ENCODE results near the gene NPPC.

The NPPC gene

DNA sequence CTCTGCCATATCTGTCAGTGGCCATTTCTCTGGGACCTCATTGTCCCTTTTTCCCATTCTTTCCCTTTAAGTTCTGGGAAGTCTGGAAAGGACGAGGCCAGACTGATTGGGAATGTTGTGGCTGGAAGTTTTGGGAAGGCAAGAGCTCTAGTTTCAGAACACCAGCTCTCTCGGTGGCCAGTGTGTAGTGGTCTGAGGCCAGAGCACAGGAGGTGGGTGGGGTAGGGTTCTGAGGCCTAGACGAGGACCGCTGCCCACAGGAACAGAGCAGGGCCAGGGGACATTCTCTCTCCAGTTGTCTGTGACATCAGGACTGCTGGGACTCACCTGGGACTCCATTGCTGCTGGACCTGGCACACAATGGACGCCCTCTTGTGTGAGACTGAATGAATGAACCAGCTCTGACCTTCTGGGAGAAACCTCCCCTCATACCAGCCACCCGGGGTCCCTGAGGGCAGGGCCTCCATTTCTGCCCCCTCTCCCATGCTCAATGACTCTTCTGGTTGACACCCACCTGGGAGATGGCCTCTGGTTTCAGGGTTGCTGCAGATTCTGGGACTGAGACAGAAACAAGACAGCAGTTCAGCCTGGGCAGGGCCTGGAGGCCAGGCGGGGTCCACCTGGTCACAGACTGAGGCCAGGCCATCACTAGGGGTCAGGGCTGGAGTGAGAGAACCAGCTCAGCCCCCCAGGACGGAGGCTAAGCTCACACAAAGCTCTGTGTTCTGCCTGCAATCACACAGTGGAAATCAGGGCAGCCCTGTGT, 8.4 kb upstream of the NPPC start:
- no peaks in the 10 kb centered on the region for H3K79me2 ChIP-seq (ENCODE audit: insufficient read depth, low read length)
- peaks cover 7% of the 10 kb centered on the region for H3K4me1 ChIP-seq (ENCODE audit: insufficient read depth, low read length, severe bottlenecking)
- H3K4me3 ChIP-seq (ENCODE audit: low read depth, low read length, poor library complexity, severe bottlenecking) = no peak overlapping the region
- H3K9me2 ChIP-seq (ENCODE audit: low read depth, low read length) = no peaks in the 10 kb centered on the region
- H3K36me3 ChIP-seq (ENCODE audit: insufficient read depth, low read length) = no peaks in the 10 kb centered on the region
- no peak overlapping the region for H3K9ac ChIP-seq (ENCODE audit: low read length)
- H2AFZ ChIP-seq (ENCODE audit: low read length) = no peak overlapping the region
- H3K27me3 ChIP-seq (ENCODE audit: insufficient read depth, low read length) = peaks cover 5% of the 10 kb centered on the region; the same call in 1 of the 2 replicates
- no peaks in the 10 kb centered on the region for H3K9me3 ChIP-seq (ENCODE audit: low read length)
- no peaks in the 10 kb centered on the region for H3F3A ChIP-seq (ENCODE audit: insufficient read depth, low read length)
- H3K27ac ChIP-seq (ENCODE audit: low read depth, low read length, poor library complexity, severe bottlenecking) = no peak overlapping the region
- no peak overlapping the region for H3K4me2 ChIP-seq (ENCODE audit: low read length)
- no peak for TF ChIP-seq EZH2 (IDR thresholded peaks at IDR 0.05; ENCODE audit: borderline replicate concordance, low read length)
- TF ChIP-seq, protein P1, sequence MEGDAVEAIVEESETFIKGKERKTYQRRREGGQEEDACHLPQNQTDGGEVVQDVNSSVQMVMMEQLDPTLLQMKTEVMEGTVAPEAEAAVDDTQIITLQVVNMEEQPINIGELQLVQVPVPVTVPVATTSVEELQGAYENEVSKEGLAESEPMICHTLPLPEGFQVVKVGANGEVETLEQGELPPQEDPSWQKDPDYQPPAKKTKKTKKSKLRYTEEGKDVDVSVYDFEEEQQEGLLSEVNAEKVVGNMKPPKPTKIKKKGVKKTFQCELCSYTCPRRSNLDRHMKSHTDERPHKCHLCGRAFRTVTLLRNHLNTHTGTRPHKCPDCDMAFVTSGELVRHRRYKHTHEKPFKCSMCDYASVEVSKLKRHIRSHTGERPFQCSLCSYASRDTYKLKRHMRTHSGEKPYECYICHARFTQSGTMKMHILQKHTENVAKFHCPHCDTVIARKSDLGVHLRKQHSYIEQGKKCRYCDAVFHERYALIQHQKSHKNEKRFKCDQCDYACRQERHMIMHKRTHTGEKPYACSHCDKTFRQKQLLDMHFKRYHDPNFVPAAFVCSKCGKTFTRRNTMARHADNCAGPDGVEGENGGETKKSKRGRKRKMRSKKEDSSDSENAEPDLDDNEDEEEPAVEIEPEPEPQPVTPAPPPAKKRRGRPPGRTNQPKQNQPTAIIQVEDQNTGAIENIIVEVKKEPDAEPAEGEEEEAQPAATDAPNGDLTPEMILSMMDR (IDR thresholded peaks at IDR 0.05; ENCODE audit: low read length) = no peak
- H4K20me1 ChIP-seq (ENCODE audit: insufficient read depth, low read length) = no peaks in the 10 kb centered on the region

DNA sequence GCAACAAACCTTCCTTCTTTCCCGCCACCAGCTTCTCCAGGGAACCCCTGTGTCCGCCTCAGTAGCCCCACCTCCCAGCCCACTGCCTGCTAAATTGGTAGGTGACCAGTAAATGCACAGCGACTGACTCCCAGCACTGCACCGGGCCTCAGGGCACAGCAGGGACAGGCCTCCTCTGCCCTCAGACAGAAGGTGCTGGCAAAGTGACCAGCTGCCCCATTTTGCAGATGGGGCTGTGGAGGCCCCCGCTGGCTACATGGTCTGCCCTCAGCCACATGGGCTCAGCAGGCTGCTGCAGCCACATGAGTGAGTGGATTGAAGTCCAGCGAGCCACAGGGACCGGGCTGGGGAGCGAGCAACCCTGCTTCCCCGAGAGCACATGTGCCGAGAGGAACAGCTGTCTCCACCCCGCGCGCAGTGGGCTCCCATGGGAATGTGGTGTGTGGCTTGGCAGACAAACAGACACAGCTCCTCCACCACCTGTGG, 7.8 kb upstream of the NPPC start:
- TF ChIP-seq, protein P1 (IDR thresholded peaks at IDR 0.05; ENCODE audit: low read length) = no peak
- no peak for TF ChIP-seq EZH2 (IDR thresholded peaks at IDR 0.05; ENCODE audit: borderline replicate concordance, low read length)

DNA sequence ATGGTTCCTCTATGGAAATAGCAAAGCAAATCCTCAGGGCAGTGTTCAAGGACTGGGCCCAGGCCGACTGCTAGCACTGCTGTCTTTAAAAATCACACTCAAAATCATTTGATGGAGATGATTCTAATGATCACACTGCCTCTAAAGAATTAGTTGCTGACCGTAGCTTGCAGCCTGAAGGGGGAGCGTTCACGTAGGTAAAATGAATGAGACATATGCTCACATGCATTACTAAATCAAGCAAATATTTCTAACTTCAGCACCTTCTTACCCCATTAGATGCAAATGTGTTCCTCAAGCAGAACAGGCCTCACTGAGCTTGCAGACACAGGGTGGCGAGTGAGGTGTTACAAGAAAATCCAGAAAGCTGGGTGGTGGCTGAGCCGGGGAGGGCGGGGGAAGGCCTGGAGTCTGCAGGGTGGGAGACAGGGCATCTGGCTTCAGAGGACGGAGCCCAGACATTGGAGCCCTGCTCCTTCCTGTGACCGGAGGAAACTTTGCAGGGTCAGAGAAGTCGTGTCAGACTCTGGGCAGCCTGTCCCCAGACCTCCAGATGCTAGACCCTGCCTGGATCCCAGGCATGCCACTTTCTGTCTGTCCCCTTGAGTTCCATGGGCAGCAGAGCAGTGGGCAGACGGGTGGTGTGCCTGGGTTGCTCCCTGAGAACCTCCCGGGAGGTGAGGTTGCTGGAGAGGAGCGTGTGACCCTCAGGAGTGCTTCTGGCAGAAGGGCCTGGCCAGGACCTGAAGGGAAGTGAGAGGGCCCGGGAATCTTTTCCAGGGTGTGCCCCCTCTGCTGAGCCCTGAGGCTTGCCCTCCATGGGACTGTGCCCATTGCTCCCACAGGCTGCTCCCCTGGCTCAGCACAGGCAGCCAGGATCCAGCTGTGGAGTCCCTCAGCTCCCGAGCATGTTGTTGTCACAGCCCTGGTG, 7.1 kb upstream of the NPPC start:
- Histone ChIP-seq H3K27ac (ENCODE audit: low read depth, low read length, poor library complexity, severe bottlenecking) (no peak overlapping the region), H3K4me2 (ENCODE audit: low read length) (no peak overlapping the region), H3K27me3 (ENCODE audit: insufficient read depth, low read length) (peaks cover 5% of the 10 kb centered on the region; the same call in 1 of the 2 replicates)

More for the DNA sequence above, 7.8 kb upstream of the NPPC start:
- Histone ChIP-seq H3K9me3 (ENCODE audit: low read length) (no peaks in the 10 kb centered on the region), H3K27me3 (ENCODE audit: insufficient read depth, low read length) (peaks cover 5% of the 10 kb centered on the region; the same call in 1 of the 2 replicates), H3K27ac (ENCODE audit: low read depth, low read length, poor library complexity, severe bottlenecking) (no peak overlapping the region), H4K20me1 (ENCODE audit: insufficient read depth, low read length) (no peaks in the 10 kb centered on the region), H3K9me2 (ENCODE audit: low read depth, low read length) (no peaks in the 10 kb centered on the region), H3K4me3 (ENCODE audit: low read depth, low read length, poor library complexity, severe bottlenecking) (no peak overlapping the region), H3K4me1 (ENCODE audit: insufficient read depth, low read length, severe bottlenecking) (peaks cover 7% of the 10 kb centered on the region), H3K79me2 (ENCODE audit: insufficient read depth, low read length) (no peaks in the 10 kb centered on the region), H3K4me2 (ENCODE audit: low read length) (no peak overlapping the region), H3K36me3 (ENCODE audit: insufficient read depth, low read length) (no peaks in the 10 kb centered on the region), H3F3A (ENCODE audit: insufficient read depth, low read length) (no peaks in the 10 kb centered on the region), H2AFZ (ENCODE audit: low read length) (no peak overlapping the region), H3K9ac (ENCODE audit: low read length) (no peak overlapping the region)

More for the DNA sequence above, 7.1 kb upstream of the NPPC start:
- no peaks in the 10 kb centered on the region for H4K20me1 ChIP-seq (ENCODE audit: insufficient read depth, low read length)
- no peaks in the 10 kb centered on the region for H3F3A ChIP-seq (ENCODE audit: insufficient read depth, low read length)
- H3K4me3 ChIP-seq (ENCODE audit: low read depth, low read length, poor library complexity, severe bottlenecking) = no peak overlapping the region
- no peak for TF ChIP-seq EZH2 (IDR thresholded peaks at IDR 0.05; ENCODE audit: borderline replicate concordance, low read length)
- TF ChIP-seq, protein P1 (IDR thresholded peaks at IDR 0.05; ENCODE audit: low read length) = peak; percentile 29; the same call in 1 of the 2 replicates
- H3K4me1 ChIP-seq (ENCODE audit: insufficient read depth, low read length, severe bottlenecking) = peaks cover 7% of the 10 kb centered on the region
- H3K79me2 ChIP-seq (ENCODE audit: insufficient read depth, low read length) = no peaks in the 10 kb centered on the region
- H3K9me2 ChIP-seq (ENCODE audit: low read depth, low read length) = no peaks in the 10 kb centered on the region
- no peaks in the 10 kb centered on the region for H3K36me3 ChIP-seq (ENCODE audit: insufficient read depth, low read length)
- H3K9me3 ChIP-seq (ENCODE audit: low read length) = no peaks in the 10 kb centered on the region
- H2AFZ ChIP-seq (ENCODE audit: low read length) = no peak overlapping the region
- no peak overlapping the region for H3K9ac ChIP-seq (ENCODE audit: low read length)

Data from OCI-LY1 (cell line).